BLaER1 (cell line): ENCODE measurements around the gene ISG15.
A peak's percentile ranks its signal among the peaks of the same experiment; 100 is the strongest.
"Not testable (repeated sequence)": the region's sequence is repeated elsewhere in the genome, so short reads cannot be mapped to it uniquely, and the experiment has no call there.

Source experiments
- H3K27ac ChIP-seq: shearing (Covaris generic); formaldehyde crosslinking; 2 replicates; pipeline ENCODE4 v1.8.1; 2022
- H3K27me3 ChIP-seq: shearing (Covaris generic); formaldehyde crosslinking; 2 replicates; pipeline ENCODE4 v1.8.1; 2022
- H3K36me3 ChIP-seq: shearing (Covaris generic); formaldehyde crosslinking; 2 replicates; pipeline ENCODE4 v1.8.1; 2022
- H3K4me1 ChIP-seq: shearing (Covaris generic); formaldehyde crosslinking; 2 replicates; pipeline ENCODE4 v1.8.1; 2022
- H3K4me2 ChIP-seq: shearing (Covaris generic); formaldehyde crosslinking; 2 replicates; pipeline ENCODE4 v1.8.1; 2022
- H3K4me3 ChIP-seq: shearing (Covaris generic); formaldehyde crosslinking; 2 replicates; pipeline ENCODE4 v1.8.1; 2022
- H3K9ac ChIP-seq: shearing (Covaris generic); formaldehyde crosslinking; 2 replicates; pipeline ENCODE4 v1.8.1; 2022
- H3K9me3 ChIP-seq: shearing (Covaris generic); formaldehyde crosslinking; 2 replicates; pipeline ENCODE4 v1.8.1; 2022
- H4K20me1 ChIP-seq: shearing (Covaris generic); formaldehyde crosslinking; 2 replicates; pipeline ENCODE4 v1.8.1; 2022
- Cebpa-rat ChIP-seq: shearing (Covaris generic); IDR thresholded peaks from 2 replicates; pipeline ENCODE4 v1.8.1; 2022

The ISG15 gene

GRCh38 chr1:1027791-1028190 is 14.5 kb downstream of the ISG15 start:
- Histone ChIP-seq H3K36me3 (peaks cover 5% of the 10 kb centered on the region; the same call in 1 of the 2 replicates), H3K9me3 (no peaks in the 10 kb centered on the region), H3K4me1 (peaks cover 77% of the 10 kb centered on the region), H3K27ac (peak overlapping the region; percentile 66), H3K9ac (peak overlapping the region; percentile 48), H3K27me3 (no peaks in the 10 kb centered on the region), H3K4me3 (peak overlapping the region; percentile 36), H3K4me2 (peak overlapping the region; percentile 96), H4K20me1 (peaks cover 56% of the 10 kb centered on the region)
- TF ChIP-seq Cebpa-rat, result peak; percentile 58; the same call in 1 of the 2 replicates

- not testable (repeated sequence) for H3K4me3 ChIP-seq, H3K36me3 ChIP-seq, H3K9me3 ChIP-seq
- Histone ChIP-seq H3K9ac (peak overlapping the region; percentile 40; the same call in 1 of the 2 replicates), H3K4me1 (peaks cover 67% of the 10 kb centered on the region), H4K20me1 (peaks cover 60% of the 10 kb centered on the region), H3K27ac (peak overlapping the region; percentile 64), H3K4me2 (peak overlapping the region; percentile 95), H3K27me3 (peaks cover 16% of the 10 kb centered on the region)
These were observed 17.8 kb downstream of the ISG15 start for GRCh38 chr1:1030867-1031658.

- H3K9ac ChIP-seq, result peak overlapping the region; percentile 40; the same call in 1 of the 2 replicates
- H3K27ac ChIP-seq, result peak overlapping the region; percentile 64
- no peak overlapping the region for H3K4me3 ChIP-seq
- peaks cover 13% of the 10 kb centered on the region; the same call in 1 of the 2 replicates for H3K36me3 ChIP-seq
- peaks cover 16% of the 10 kb centered on the region for H3K27me3 ChIP-seq
- no peak for TF ChIP-seq Cebpa-rat
- peaks cover 67% of the 10 kb centered on the region for H3K4me1 ChIP-seq
- H3K4me2 ChIP-seq, result peak overlapping the region; percentile 95
- peaks cover 60% of the 10 kb centered on the region for H4K20me1 ChIP-seq
- no peaks in the 10 kb centered on the region for H3K9me3 ChIP-seq
These were observed 18.4 kb downstream of the ISG15 start for GRCh38 chr1:1031659-1032235.

GRCh38 chr1:1032424-1032823 is 19.1 kb downstream of the ISG15 start:
- H3K4me3 ChIP-seq, result peak overlapping the region; percentile 70

GRCh38 chr1:1033009-1033587 is 19.8 kb downstream of the ISG15 start:
- H3K36me3 ChIP-seq, result peaks cover 13% of the 10 kb centered on the region; the same call in 1 of the 2 replicates
- peak overlapping the region; percentile 57 for H3K9ac ChIP-seq
- peaks cover 62% of the 10 kb centered on the region for H4K20me1 ChIP-seq
- H3K4me2 ChIP-seq, result peak overlapping the region; percentile 95
- H3K27me3 ChIP-seq, result peaks cover 16% of the 10 kb centered on the region
- peaks cover 67% of the 10 kb centered on the region for H3K4me1 ChIP-seq
- 0 out of 2 replicates have a peak overlapping the region, but pooled peaks have one; percentile 41 for H3K27ac ChIP-seq
- no peak for TF ChIP-seq Cebpa-rat
- peak overlapping the region; percentile 70 for H3K4me3 ChIP-seq
- no peaks in the 10 kb centered on the region for H3K9me3 ChIP-seq

More at GRCh38 chr1:1032424-1032823, 19.1 kb downstream of the ISG15 start:
- H3K27ac ChIP-seq, result no peak overlapping the region
- H3K9me3 ChIP-seq, result no peaks in the 10 kb centered on the region
- H3K9ac ChIP-seq, result 0 out of 2 replicates have a peak overlapping the region, but pooled peaks have one; percentile 34
- peaks cover 16% of the 10 kb centered on the region for H3K27me3 ChIP-seq
- H3K36me3 ChIP-seq, result peaks cover 13% of the 10 kb centered on the region; the same call in 1 of the 2 replicates
- H4K20me1 ChIP-seq, result peaks cover 60% of the 10 kb centered on the region
- peak overlapping the region; percentile 95 for H3K4me2 ChIP-seq
- TF ChIP-seq Cebpa-rat, result no peak
- peaks cover 67% of the 10 kb centered on the region for H3K4me1 ChIP-seq

- Histone ChIP-seq H3K4me1 (peaks cover 71% of the 10 kb centered on the region), H3K4me2 (peak overlapping the region; percentile 85), H4K20me1 (peaks cover 70% of the 10 kb centered on the region), H3K27me3 (peaks cover 16% of the 10 kb centered on the region), H3K36me3 (peaks cover 13% of the 10 kb centered on the region; the same call in 1 of the 2 replicates), H3K27ac (0 out of 2 replicates have a peak overlapping the region, but pooled peaks have one; percentile 1), H3K4me3 (peak overlapping the region; percentile 64), H3K9me3 (no peaks in the 10 kb centered on the region), H3K9ac (peak overlapping the region; percentile 64)
- no peak for TF ChIP-seq Cebpa-rat
These were observed 20.6 kb downstream of the ISG15 start for GRCh38 chr1:1033731-1034438.

GRCh38 chr1:1034439-1034781 is 21.1 kb downstream of the ISG15 start:
- H3K27me3 ChIP-seq, result peaks cover 16% of the 10 kb centered on the region
- H3K4me1 ChIP-seq, result peaks cover 76% of the 10 kb centered on the region
- H3K9me3 ChIP-seq, result no peaks in the 10 kb centered on the region
- peak overlapping the region; percentile 64 for H3K9ac ChIP-seq
- peak overlapping the region; percentile 64 for H3K4me3 ChIP-seq
- TF ChIP-seq Cebpa-rat, result no peak
- peak overlapping the region; percentile 85 for H3K4me2 ChIP-seq
- no peak overlapping the region for H3K27ac ChIP-seq
- peaks cover 13% of the 10 kb centered on the region; the same call in 1 of the 2 replicates for H3K36me3 ChIP-seq
- peaks cover 74% of the 10 kb centered on the region for H4K20me1 ChIP-seq

- H3K27ac ChIP-seq, result no peak overlapping the region
- no peak overlapping the region for H3K9ac ChIP-seq
- TF ChIP-seq Cebpa-rat, result no peak
- peaks cover 13% of the 10 kb centered on the region; the same call in 1 of the 2 replicates for H3K36me3 ChIP-seq
- peaks cover 82% of the 10 kb centered on the region for H4K20me1 ChIP-seq
- peaks cover 22% of the 10 kb centered on the region for H3K27me3 ChIP-seq
- H3K9me3 ChIP-seq, result no peaks in the 10 kb centered on the region
- H3K4me2 ChIP-seq, result peak overlapping the region; percentile 99
- no peak overlapping the region for H3K4me3 ChIP-seq
- peaks cover 86% of the 10 kb centered on the region for H3K4me1 ChIP-seq
These were observed 22.1 kb downstream of the ISG15 start for GRCh38 chr1:1035291-1035943.
